ENCODE measurements around the gene KIAA2012.

KIAA2012 gene

DNA sequence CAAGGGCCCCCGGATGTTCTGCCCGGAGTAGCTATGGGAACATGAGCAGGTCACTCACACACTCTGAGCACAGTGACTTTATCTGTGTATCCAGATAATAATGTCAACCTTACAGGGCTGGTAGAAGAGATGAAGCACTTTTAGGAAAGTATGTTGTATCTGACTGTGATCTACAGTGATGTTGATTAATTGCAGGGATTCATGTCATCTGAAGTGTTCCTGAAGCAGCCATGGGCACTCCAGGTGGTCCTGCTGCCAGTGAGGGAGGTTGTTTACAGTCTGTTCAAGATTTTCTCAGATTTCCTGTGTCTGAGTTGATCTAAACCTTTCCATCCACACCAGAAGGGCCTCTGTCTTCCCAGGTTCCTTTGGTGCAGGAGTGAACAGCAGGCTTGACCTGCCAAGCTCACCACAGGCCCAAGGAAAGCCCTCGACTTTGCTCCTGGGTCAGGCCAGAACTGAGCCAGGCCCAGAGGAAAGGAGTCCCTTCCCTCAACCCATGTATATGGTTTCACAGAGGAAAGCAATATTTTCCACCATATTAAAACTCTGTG, 28.0 kb downstream of the KIAA2012 start:
- Histone ChIP-seq H3K4me3 (ENCODE audit: low read depth in 1 of 2, low read length in 2 of 2) (no peak overlapping the region), H2AFZ (ENCODE audit: low read depth, low read length) (no peak overlapping the region), H3K27ac (ENCODE audit: low read length) (no peak overlapping the region), H3K4me1 (ENCODE audit: insufficient read depth, low read length) (no peaks in the 10 kb centered on the region), H3K36me3 (ENCODE audit: insufficient read depth, low read length) (no peaks in the 10 kb centered on the region), H4K20me1 (ENCODE audit: insufficient read depth, low read length) (no peaks in the 10 kb centered on the region), H3K79me2 (ENCODE audit: insufficient read depth, low read length) (no peaks in the 10 kb centered on the region), H3K9ac (ENCODE audit: low read depth, low read length) (no peak overlapping the region), H3K9me3 (ENCODE audit: insufficient read depth, low read length, severe bottlenecking) (no peaks in the 10 kb centered on the region), H3K27me3 (ENCODE audit: insufficient read depth, low read length, poor library complexity) (peaks cover 11% of the 10 kb centered on the region), H3K4me2 (ENCODE audit: insufficient read depth, low read length) (no peak overlapping the region)
- ATAC-seq (ENCODE audit: insufficient read depth, low read depth) (no peak), DNase-seq (no peak)
- TF ChIP-seq, protein P1, sequence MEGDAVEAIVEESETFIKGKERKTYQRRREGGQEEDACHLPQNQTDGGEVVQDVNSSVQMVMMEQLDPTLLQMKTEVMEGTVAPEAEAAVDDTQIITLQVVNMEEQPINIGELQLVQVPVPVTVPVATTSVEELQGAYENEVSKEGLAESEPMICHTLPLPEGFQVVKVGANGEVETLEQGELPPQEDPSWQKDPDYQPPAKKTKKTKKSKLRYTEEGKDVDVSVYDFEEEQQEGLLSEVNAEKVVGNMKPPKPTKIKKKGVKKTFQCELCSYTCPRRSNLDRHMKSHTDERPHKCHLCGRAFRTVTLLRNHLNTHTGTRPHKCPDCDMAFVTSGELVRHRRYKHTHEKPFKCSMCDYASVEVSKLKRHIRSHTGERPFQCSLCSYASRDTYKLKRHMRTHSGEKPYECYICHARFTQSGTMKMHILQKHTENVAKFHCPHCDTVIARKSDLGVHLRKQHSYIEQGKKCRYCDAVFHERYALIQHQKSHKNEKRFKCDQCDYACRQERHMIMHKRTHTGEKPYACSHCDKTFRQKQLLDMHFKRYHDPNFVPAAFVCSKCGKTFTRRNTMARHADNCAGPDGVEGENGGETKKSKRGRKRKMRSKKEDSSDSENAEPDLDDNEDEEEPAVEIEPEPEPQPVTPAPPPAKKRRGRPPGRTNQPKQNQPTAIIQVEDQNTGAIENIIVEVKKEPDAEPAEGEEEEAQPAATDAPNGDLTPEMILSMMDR (IDR thresholded peaks at IDR 0.05; ENCODE audit: borderline replicate concordance, extremely low read depth, low read length, poor library complexity, severe bottlenecking): no peak

DNA sequence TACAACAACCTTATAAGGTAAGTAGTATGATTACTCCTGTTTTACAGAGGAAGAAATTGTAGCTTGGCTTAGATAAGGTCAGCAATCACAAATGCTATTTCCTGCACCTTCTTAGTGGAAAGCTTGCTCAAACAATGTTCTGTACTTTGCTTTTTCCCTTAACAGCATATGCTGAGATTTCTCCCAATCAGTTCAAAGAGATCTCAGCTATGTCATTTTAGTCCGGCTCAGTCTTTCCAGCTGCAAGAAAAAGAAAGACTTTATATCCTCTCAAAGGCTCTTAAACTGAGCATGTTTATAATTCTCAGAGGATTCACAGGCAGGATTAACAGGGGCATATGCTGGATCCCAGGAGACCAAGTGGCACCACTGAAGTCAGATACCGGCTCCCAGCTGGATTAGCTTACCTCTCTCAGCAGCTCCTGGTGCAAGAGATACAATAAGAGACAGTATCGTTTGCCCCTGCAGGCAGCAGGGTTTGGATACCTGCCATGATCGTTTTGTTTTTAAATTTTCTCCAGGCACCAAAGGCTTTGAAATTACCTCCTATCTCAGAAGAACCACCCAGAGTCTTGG, 29.5 kb downstream of the KIAA2012 start:
- Histone ChIP-seq H3K79me2 (ENCODE audit: insufficient read depth, low read length) (no peaks in the 10 kb centered on the region), H2AFZ (ENCODE audit: low read depth, low read length) (no peak overlapping the region), H3K36me3 (ENCODE audit: insufficient read depth, low read length) (no peaks in the 10 kb centered on the region), H3K4me1 (ENCODE audit: insufficient read depth, low read length) (no peaks in the 10 kb centered on the region), H3K9me3 (ENCODE audit: insufficient read depth, low read length, severe bottlenecking) (no peaks in the 10 kb centered on the region), H3K27me3 (ENCODE audit: insufficient read depth, low read length, poor library complexity) (peaks cover 11% of the 10 kb centered on the region), H4K20me1 (ENCODE audit: insufficient read depth, low read length) (no peaks in the 10 kb centered on the region), H3K4me3 (ENCODE audit: low read depth in 1 of 2, low read length in 2 of 2) (no peak overlapping the region), H3K4me2 (ENCODE audit: insufficient read depth, low read length) (no peak overlapping the region), H3K9ac (ENCODE audit: low read depth, low read length) (no peak overlapping the region), H3K27ac (ENCODE audit: low read length) (no peak overlapping the region)
- no peak for TF ChIP-seq EZH2 (IDR thresholded peaks at IDR 0.05; ENCODE audit: borderline replicate concordance, low read depth, low read length, severe bottlenecking)
- TF ChIP-seq, protein P1 (IDR thresholded peaks at IDR 0.05; ENCODE audit: borderline replicate concordance, extremely low read depth, low read length, poor library complexity, severe bottlenecking): no peak
- DNase-seq (no peak), ATAC-seq (ENCODE audit: insufficient read depth, low read depth) (no peak)

DNA sequence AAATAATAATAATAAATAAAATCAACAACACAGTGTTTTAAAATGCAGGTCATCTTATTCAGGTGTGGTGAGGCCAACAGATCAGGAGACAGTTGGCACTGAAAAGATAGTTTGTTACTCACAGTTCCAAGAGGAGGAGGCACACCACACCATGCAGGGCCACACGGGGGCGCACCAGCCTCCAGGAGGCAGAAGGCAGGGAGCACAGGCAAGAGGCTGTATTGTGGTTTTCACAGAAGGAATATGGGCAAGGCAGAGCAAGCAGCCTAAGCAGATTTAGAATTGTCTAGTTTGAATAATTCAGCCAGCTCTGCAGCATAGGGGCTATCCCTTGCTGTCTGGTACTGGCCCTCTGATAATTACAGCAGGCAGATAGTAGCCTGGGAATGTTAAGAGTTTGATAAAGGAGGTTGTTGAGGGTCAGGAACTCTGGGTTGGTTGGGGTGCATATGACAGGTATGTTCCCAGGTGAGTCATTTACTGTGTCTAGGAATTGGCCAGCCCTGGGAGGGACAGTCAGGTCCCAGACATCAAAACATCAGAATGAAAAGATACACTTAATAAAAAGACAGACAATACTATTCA, 31.3 kb downstream of the KIAA2012 start:
- Histone ChIP-seq H3K36me3 (ENCODE audit: insufficient read depth, low read length) (no peaks in the 10 kb centered on the region), H3K9ac (ENCODE audit: low read depth, low read length) (no peak overlapping the region), H3K9me3 (ENCODE audit: insufficient read depth, low read length, severe bottlenecking) (no peaks in the 10 kb centered on the region), H4K20me1 (ENCODE audit: insufficient read depth, low read length) (no peaks in the 10 kb centered on the region), H3K4me3 (ENCODE audit: low read depth in 1 of 2, low read length in 2 of 2) (no peak overlapping the region), H3K27ac (ENCODE audit: low read length) (no peak overlapping the region), H3K27me3 (ENCODE audit: insufficient read depth, low read length, poor library complexity) (peaks cover 18% of the 10 kb centered on the region), H3K4me2 (ENCODE audit: insufficient read depth, low read length) (no peak overlapping the region), H3K4me1 (ENCODE audit: insufficient read depth, low read length) (no peaks in the 10 kb centered on the region), H3K79me2 (ENCODE audit: insufficient read depth, low read length) (no peaks in the 10 kb centered on the region), H2AFZ (ENCODE audit: low read depth, low read length) (no peak overlapping the region)
- ATAC-seq (ENCODE audit: insufficient read depth, low read depth): peak; percentile 64; the same call in 2 of the 3 replicates
- TF ChIP-seq, protein P1 (IDR thresholded peaks at IDR 0.05; ENCODE audit: borderline replicate concordance, extremely low read depth, low read length, poor library complexity, severe bottlenecking): peak; percentile 61
- TF ChIP-seq EZH2 (IDR thresholded peaks at IDR 0.05; ENCODE audit: borderline replicate concordance, low read depth, low read length, severe bottlenecking): no peak
- DNase-seq: peak; percentile 43

Data from DND-41 (cell line).